Astrocyte (in vitro differentiated cells and primary cell): Measurements from ENCODE around the gene LDLRAD4. TPM values are rescaled to one million over a fixed set of nuclear protein-coding genes. Genes with fewer than 3 reads are reported as not detected.
A peak's percentile ranks its signal among the peaks of the same experiment; 100 is the strongest.

ENCODE experiments used
- DNase-seq: peaks from one replicate; pipeline ENCODE4 v3.0.0-alpha.2; 2010; ENCODE audit warnings: low read depth
- FAIRE-seq: peaks from 2 replicates; lab custom pipeline; 2011; peaks lifted over from hg19 to GRCh38; lab: Jason Lieb, UNC
- H2AFZ ChIP-seq: 2 replicates; pipeline ENCODE4 v1.6.0; 2012; ENCODE audit warnings: low read depth, low read length, inconsistent platforms
- H3K27ac ChIP-seq: 2 replicates; pipeline ENCODE4 v1.5.1; 2011; ENCODE audit warnings: low read depth, low read length, inconsistent platforms
- H3K27me3 ChIP-seq: 2 replicates; pipeline ENCODE4 v1.6.0; 2011; ENCODE audit warnings: low read length, inconsistent platforms; ENCODE audit not compliant: insufficient read depth
- H3K36me3 ChIP-seq: 2 replicates; pipeline ENCODE4 v1.5.1; 2011; ENCODE audit warnings: low read length, inconsistent platforms; ENCODE audit not compliant: insufficient read depth
- H3K4me1 ChIP-seq: 2 replicates; pipeline ENCODE4 v1.5.1; 2011; ENCODE audit warnings: low read length, inconsistent platforms; ENCODE audit not compliant: insufficient read depth
- H3K4me2 ChIP-seq: 2 replicates; pipeline ENCODE4 v1.6.0; 2012; ENCODE audit warnings: low read length, inconsistent platforms
- H3K4me3 ChIP-seq: 2 replicates; pipeline ENCODE4 v1.5.1; 2011; ENCODE audit warnings: low read depth, mild to moderate bottlenecking, low read length, inconsistent platforms; ENCODE audit not compliant: insufficient read depth
- H3K79me2 ChIP-seq: 2 replicates; pipeline ENCODE4 v1.6.0; 2012; ENCODE audit warnings: mild to moderate bottlenecking, low read length, inconsistent platforms; ENCODE audit not compliant: insufficient read depth
- H3K9ac ChIP-seq: 2 replicates; pipeline ENCODE4 v1.6.0; 2012; ENCODE audit warnings: mild to moderate bottlenecking, low read length, inconsistent platforms
- H3K9me3 ChIP-seq: 2 replicates; pipeline ENCODE4 v1.5.1; 2012; ENCODE audit warnings: low read depth, mild to moderate bottlenecking, low read length, inconsistent platforms; ENCODE audit not compliant: insufficient read depth
- H4K20me1 ChIP-seq: 2 replicates; pipeline ENCODE4 v1.6.0; 2012; ENCODE audit warnings: low read length, inconsistent platforms; ENCODE audit not compliant: insufficient read depth
- H3K27ac Mint-ChIP-seq: one replicate; pipeline ENCODE4 v1.8.0; 2021; ENCODE audit warnings: mild to moderate bottlenecking, mixed read lengths; ENCODE audit not compliant: unreplicated experiment
- H3K27me3 Mint-ChIP-seq: one replicate; pipeline ENCODE4 v1.8.0; 2021; ENCODE audit warnings: low read depth, mixed read lengths; ENCODE audit not compliant: unreplicated experiment
- H3K36me3 Mint-ChIP-seq: one replicate; pipeline ENCODE4 v1.8.0; 2021; ENCODE audit warnings: low read depth, mixed read lengths; ENCODE audit not compliant: unreplicated experiment
- H3K4me1 Mint-ChIP-seq: one replicate; pipeline ENCODE4 v1.8.0; 2021; ENCODE audit warnings: low read depth, mixed read lengths; ENCODE audit not compliant: unreplicated experiment
- H3K4me3 Mint-ChIP-seq: one replicate; pipeline ENCODE4 v1.8.0; 2021; ENCODE audit warnings: mild to moderate bottlenecking, moderate library complexity, mixed read lengths; ENCODE audit not compliant: unreplicated experiment
- H3K9me3 Mint-ChIP-seq: one replicate; pipeline ENCODE4 v1.8.0; 2021; ENCODE audit warnings: mild to moderate bottlenecking, mixed read lengths; ENCODE audit not compliant: unreplicated experiment
- EZH2 ChIP-seq: IDR thresholded peaks from 2 replicates; pipeline ENCODE4 v1.6.1; 2012; ENCODE audit warnings: mild to moderate bottlenecking, low read length, inconsistent platforms; ENCODE audit not compliant: insufficient read depth
- total RNA-seq: library from RNA; stranded (reverse); gene quantifications from 2 replicates; pipeline ENCODE4 v1.2.1, GENCODE V29; 2021
- TF ChIP-seq, protein P1 (sequence below): IDR thresholded peaks from 2 replicates; pipeline ENCODE4 v1.5.1; 2011; ENCODE audit warnings: low read depth, mild to moderate bottlenecking, inconsistent platforms, low read length, moderate library complexity; ENCODE audit not compliant: insufficient read depth

The LDLRAD4 gene
- total RNA-seq, 1 donor from 2014 or later, result 26.0 TPM

DNA sequence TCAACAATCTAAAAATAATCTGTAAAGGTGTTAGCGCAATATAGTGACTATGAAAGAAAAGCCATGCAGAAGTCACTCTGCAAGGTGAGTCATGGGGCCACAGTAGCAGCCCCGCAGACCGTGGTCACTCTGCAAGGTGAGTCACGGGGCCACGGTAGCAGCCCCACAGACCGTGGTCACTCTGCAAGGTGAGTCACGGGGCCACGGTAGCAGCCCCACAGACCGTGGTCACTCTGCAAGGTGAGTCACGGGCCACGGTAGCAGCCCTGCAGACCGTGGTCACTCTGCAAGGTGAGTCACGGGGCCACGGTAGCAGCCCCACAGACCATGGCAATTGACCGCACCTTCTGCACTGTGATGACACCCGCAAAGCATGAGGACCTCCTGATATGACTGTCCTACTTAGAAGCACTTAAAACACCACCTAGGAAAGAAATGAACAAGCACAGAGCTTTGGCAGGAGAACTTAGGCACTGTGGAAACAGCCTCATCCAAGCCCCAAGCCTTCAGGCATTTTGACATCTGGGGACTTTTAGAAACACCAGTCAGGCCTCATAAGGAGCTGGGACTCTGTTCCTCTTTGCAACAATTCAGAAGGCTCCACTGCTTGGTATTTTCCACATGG lies 70.1 kb downstream of the LDLRAD4 start:
- Histone ChIP-seq H3K27ac (no peak overlapping the region), H3K9me3 (no peaks in the 10 kb centered on the region), H4K20me1 (no peaks in the 10 kb centered on the region), H2AFZ (no peak overlapping the region), H3K4me2 (no peak overlapping the region), H3K79me2 (no peaks in the 10 kb centered on the region), H3K4me1 (peaks cover 4% of the 10 kb centered on the region), H3K4me3 (no peak overlapping the region), H3K9ac (no peak overlapping the region), H3K27me3 (no peaks in the 10 kb centered on the region), H3K36me3 (no peaks in the 10 kb centered on the region)
- Mint-ChIP-seq H3K4me3 (no peak overlapping the region), H3K4me1 (peaks cover 61% of the 10 kb centered on the region), H3K36me3 (peaks cover 16% of the 10 kb centered on the region), H3K27me3 (no peaks in the 10 kb centered on the region), H3K27ac (peak overlapping the region; percentile 47), H3K9me3 (peaks cover 2% of the 10 kb centered on the region)
- no peak for DNase-seq
- TF ChIP-seq, protein P1, sequence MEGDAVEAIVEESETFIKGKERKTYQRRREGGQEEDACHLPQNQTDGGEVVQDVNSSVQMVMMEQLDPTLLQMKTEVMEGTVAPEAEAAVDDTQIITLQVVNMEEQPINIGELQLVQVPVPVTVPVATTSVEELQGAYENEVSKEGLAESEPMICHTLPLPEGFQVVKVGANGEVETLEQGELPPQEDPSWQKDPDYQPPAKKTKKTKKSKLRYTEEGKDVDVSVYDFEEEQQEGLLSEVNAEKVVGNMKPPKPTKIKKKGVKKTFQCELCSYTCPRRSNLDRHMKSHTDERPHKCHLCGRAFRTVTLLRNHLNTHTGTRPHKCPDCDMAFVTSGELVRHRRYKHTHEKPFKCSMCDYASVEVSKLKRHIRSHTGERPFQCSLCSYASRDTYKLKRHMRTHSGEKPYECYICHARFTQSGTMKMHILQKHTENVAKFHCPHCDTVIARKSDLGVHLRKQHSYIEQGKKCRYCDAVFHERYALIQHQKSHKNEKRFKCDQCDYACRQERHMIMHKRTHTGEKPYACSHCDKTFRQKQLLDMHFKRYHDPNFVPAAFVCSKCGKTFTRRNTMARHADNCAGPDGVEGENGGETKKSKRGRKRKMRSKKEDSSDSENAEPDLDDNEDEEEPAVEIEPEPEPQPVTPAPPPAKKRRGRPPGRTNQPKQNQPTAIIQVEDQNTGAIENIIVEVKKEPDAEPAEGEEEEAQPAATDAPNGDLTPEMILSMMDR, result no peak
- TF ChIP-seq EZH2, result no peak
- FAIRE-seq, result no peak

DNA sequence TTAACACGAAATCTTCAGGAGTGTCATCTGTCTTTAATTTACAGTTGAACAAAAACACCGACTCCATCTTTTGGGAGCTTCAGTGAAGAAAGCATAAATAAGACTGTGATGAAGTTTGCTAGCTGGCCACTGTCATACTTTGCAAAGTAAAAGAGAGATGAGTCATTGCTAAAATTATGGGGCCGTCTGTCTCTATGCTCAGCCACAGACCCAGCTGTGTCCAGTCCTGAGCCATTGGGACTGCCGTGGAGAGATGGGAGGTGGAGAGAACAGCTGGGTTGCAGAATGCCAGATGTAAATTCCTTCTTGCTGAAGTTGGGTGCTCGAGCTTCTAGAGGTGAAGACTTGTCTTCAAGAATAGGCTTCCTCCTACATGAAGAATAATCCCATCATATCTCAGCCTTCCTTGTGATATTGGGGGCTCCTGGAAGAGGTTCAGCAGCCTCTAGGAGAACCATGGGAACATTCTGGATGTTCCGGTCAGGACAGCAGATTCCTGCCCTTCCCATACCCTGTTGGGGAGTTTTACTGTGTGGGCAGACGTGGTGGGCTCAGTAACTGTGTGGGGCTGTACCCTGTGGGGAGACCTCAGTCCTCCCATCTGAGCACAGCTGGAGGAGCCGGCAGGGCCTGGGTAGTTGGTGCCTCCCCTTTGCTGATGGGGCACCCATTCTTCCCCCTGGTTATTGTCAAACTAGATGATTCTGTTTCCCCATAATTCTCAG lies 71.1 kb downstream of the LDLRAD4 start:
- Mint-ChIP-seq H3K36me3 (peaks cover 17% of the 10 kb centered on the region), H3K9me3 (no peaks in the 10 kb centered on the region), H3K4me3 (no peak overlapping the region), H3K4me1 (peaks cover 70% of the 10 kb centered on the region), H3K27me3 (no peaks in the 10 kb centered on the region), H3K27ac (peak overlapping the region; percentile 31)
- no peaks in the 10 kb centered on the region for H4K20me1 ChIP-seq
- no peak overlapping the region for H3K27ac ChIP-seq
- FAIRE-seq, result no peak
- H2AFZ ChIP-seq, result no peak overlapping the region
- no peak overlapping the region for H3K4me3 ChIP-seq
- DNase-seq, result peak; percentile 23
- H3K27me3 ChIP-seq, result no peaks in the 10 kb centered on the region
- peaks cover 3% of the 10 kb centered on the region for H3K4me1 ChIP-seq
- H3K36me3 ChIP-seq, result no peaks in the 10 kb centered on the region
- no peaks in the 10 kb centered on the region for H3K9me3 ChIP-seq
- no peak overlapping the region for H3K4me2 ChIP-seq
- no peak overlapping the region for H3K9ac ChIP-seq
- TF ChIP-seq EZH2, result no peak
- no peaks in the 10 kb centered on the region for H3K79me2 ChIP-seq

DNA sequence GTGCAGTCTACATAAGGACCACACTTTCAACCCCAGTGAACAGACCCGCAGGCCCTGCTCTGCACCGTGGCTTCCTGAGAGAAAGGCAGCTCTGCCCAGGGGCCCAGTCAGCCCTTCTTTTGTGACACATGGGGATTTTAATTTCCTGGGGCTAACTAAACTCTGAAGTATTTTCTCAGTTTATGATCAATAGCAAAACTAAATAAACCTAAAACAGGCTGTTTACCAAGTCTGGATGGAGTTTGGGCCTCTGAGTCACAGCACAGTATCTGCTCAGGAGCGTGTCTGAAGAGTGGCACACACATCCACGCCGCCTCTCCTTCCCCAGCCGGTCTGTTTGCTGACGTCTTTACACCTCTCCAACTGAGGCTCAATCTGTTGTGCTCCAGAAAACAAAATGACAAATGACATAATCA lies 72.3 kb downstream of the LDLRAD4 start:
- Histone ChIP-seq H3K36me3 (no peaks in the 10 kb centered on the region), H3K4me3 (no peak overlapping the region), H3K27me3 (no peaks in the 10 kb centered on the region), H3K9ac (no peak overlapping the region), H3K79me2 (no peaks in the 10 kb centered on the region), H2AFZ (no peak overlapping the region), H3K4me1 (no peaks in the 10 kb centered on the region), H4K20me1 (no peaks in the 10 kb centered on the region), H3K4me2 (no peak overlapping the region), H3K9me3 (no peaks in the 10 kb centered on the region), H3K27ac (no peak overlapping the region)
- no peaks in the 10 kb centered on the region for H3K27me3 Mint-ChIP-seq
- peaks cover 15% of the 10 kb centered on the region for H3K36me3 Mint-ChIP-seq
- H3K4me3 Mint-ChIP-seq, result no peak overlapping the region
- H3K27ac Mint-ChIP-seq, result peak overlapping the region; percentile 23
- FAIRE-seq, result no peak
- no peak for TF ChIP-seq EZH2
- TF ChIP-seq, protein P1, result no peak
- H3K9me3 Mint-ChIP-seq, result peaks cover 3% of the 10 kb centered on the region
- no peak for DNase-seq
- H3K4me1 Mint-ChIP-seq, result peaks cover 64% of the 10 kb centered on the region
